PC-9 (cell line): ENCODE results near the gene RCBTB1. TPM values are rescaled to one million over a fixed set of nuclear protein-coding genes. Genes with fewer than 3 reads are reported as not detected.

Experiments used
- BruUV-seq: library from RNA; stranded (reverse); fragments of 400-500 nt; replicated peaks from 2 replicates; lab custom pipeline; 2021; lab: Mats Ljungman, UMichigan
- CTCF ChIA-PET: fragments of 300-600 bp; sonication (Branson Sonifier 250); formaldehyde crosslinking; loops from one replicate; lab custom pipeline; 2022; ENCODE audit warnings: antibody characterized with exemption; lab: Charles Lee
- POLR2A ChIA-PET: fragments of 300-600 bp; sonication (Branson Sonifier 250); formaldehyde crosslinking; loops from one replicate; lab custom pipeline; 2022; ENCODE audit warnings: antibody characterized with exemption; ENCODE audit not compliant: unreplicated experiment; lab: Charles Lee
- DNase-seq, 2 experiments: peaks; one replicate each; pipeline versions ENCODE4 v3.0.0 to v3.0.0-alpha.2; 2015 to 2022; ENCODE audit warnings: mixed read lengths in 1 of 2
- H2AFZ ChIP-seq: fragments of 200-600 bp; sonication (generic); 2 replicates; pipeline ENCODE4 v1.8.1; 2017; ENCODE audit warnings: antibody characterized with exemption
- H3F3A ChIP-seq: fragments of 200-600 bp; sonication (generic); 2 replicates; pipeline ENCODE4 v1.8.1; 2017; ENCODE audit warnings: antibody characterized with exemption, mild to moderate bottlenecking, low read depth; ENCODE audit not compliant: insufficient read depth
- H3K27ac ChIP-seq: fragments of 200-600 bp; sonication (generic); 2 replicates; pipeline ENCODE4 v1.6.1; 2016; ENCODE audit warnings: mixed run types
- H3K27me3 ChIP-seq: fragments of 200-600 bp; sonication (generic); 2 replicates; pipeline ENCODE4 v1.6.1; 2016; ENCODE audit warnings: low read depth, mixed run types; ENCODE audit not compliant: insufficient read depth
- H3K36me3 ChIP-seq: fragments of 200-600 bp; sonication (generic); 2 replicates; pipeline ENCODE4 v1.6.1; 2016; ENCODE audit warnings: low read depth, mixed run types
- H3K4me1 ChIP-seq: fragments of 200-600 bp; sonication (generic); replicated peaks from 2 replicates; pipeline ENCODE4 v1.6.1; 2016; ENCODE audit warnings: mixed run types; ENCODE audit not compliant: insufficient read depth
- H3K4me2 ChIP-seq: fragments of 200-600 bp; sonication (generic); 2 replicates; pipeline ENCODE4 v1.6.1; 2017; ENCODE audit warnings: mixed run types
- H3K4me3 ChIP-seq: fragments of 200-600 bp; sonication (generic); 2 replicates; pipeline ENCODE4 v1.6.1; 2016; ENCODE audit warnings: mixed run types
- H3K79me2 ChIP-seq: fragments of 200-600 bp; sonication (generic); 2 replicates; pipeline ENCODE4 v1.6.1; 2017; ENCODE audit warnings: low read depth, mixed run types
- H3K9me2 ChIP-seq: fragments of 200-600 bp; sonication (generic); 2 replicates; pipeline ENCODE4 v1.8.1; 2017; ENCODE audit warnings: mild to moderate bottlenecking; ENCODE audit not compliant: insufficient read depth
- H3K9me3 ChIP-seq: fragments of 200-600 bp; sonication (generic); 2 replicates; pipeline ENCODE4 v1.8.1; 2016; ENCODE audit warnings: low read depth; ENCODE audit not compliant: insufficient read depth
- H4K20me1 ChIP-seq: fragments of 200-600 bp; sonication (generic); 2 replicates; pipeline ENCODE4 v1.8.1; 2017; ENCODE audit not compliant: insufficient read depth
- EZH2 ChIP-seq: fragments of 200-600 bp; sonication (generic); IDR thresholded peaks from 2 replicates; pipeline ENCODE4 v1.8.0; 2017; ENCODE audit warnings: antibody characterized with exemption, low read depth
- intact Hi-C: fragments of 100-400 bp; cut with micrococcal nuclease; formaldehyde crosslinking; loops from one replicate; pipeline ENCODE4 v1.10.0; 2022; ENCODE audit not compliant: unreplicated experiment
- total RNA-seq: library from RNA; stranded (reverse); gene quantifications from 2 replicates; pipeline ENCODE4 v1.2.3, GENCODE V29; 2021
- TF ChIP-seq, protein P1 (sequence below): fragments of 200-600 bp; sonication (generic); conservative IDR thresholded peaks from 2 replicates; pipeline ENCODE4 v1.6.1; 2017; ENCODE audit warnings: mixed run types, antibody characterized with exemption, mild to moderate bottlenecking, moderate library complexity

Gene RCBTB1
- total RNA-seq, 1 experiment from 2014 or later = 16.1 TPM

DNA sequence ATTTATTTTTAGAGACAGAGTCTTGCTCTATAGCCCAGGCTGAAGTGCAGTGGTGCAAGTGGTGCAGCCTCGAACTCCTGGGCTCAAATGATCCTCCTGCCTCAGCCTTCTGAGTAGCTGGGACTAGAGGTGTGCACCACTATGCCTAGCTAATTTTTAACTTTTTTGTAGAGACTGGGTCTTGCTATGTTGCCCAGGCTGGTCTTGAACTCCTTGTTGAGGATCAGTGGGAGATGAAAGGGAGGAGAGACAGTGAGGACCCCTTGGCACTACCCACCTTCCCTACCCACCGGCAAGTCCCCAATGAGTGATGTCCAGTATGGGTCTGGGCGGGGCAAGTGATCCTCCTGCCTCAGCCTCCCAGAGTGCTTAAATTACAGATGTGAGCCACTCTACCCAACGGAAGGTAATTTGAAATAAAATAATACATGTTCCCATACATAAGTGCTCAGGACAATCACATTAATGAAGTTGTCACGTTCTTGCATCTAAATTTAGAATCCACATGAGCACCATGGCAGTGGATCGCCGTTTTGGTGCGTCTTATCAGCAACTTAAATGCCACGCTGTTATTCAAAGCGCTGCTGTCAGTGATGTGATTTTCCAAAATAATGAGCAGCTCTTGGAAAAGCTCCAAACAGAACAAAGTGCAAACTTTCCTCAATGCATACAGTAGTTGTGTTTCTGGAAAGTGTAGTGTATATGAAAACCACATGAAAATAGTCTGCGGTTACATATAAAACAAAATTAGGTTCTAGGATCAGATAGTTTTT is 37.0 kb upstream of the RCBTB1 start:
- no peaks in the 10 kb centered on the region for H3K79me2 ChIP-seq
- DNase-seq = no peak
- H4K20me1 ChIP-seq = no peaks in the 10 kb centered on the region
- no peaks in the 10 kb centered on the region for H3K9me3 ChIP-seq
- no peak overlapping the region for H3K4me3 ChIP-seq
- intact Hi-C loops = no loop called here
- CTCF ChIA-PET = no interaction called here
- H3K9me2 ChIP-seq = no peaks in the 10 kb centered on the region
- no peaks in the 10 kb centered on the region for H3K36me3 ChIP-seq
- peaks cover 13% of the 10 kb centered on the region for H3K4me1 ChIP-seq
- no peaks in the 10 kb centered on the region for H3F3A ChIP-seq
- H2AFZ ChIP-seq = no peak overlapping the region
- no peaks in the 10 kb centered on the region for H3K27me3 ChIP-seq
- POLR2A ChIA-PET = no interaction called here
- no peak overlapping the region for H3K27ac ChIP-seq
- no TSS peak for BruUV-seq
- TF ChIP-seq EZH2 = no peak
- TF ChIP-seq, protein P1, sequence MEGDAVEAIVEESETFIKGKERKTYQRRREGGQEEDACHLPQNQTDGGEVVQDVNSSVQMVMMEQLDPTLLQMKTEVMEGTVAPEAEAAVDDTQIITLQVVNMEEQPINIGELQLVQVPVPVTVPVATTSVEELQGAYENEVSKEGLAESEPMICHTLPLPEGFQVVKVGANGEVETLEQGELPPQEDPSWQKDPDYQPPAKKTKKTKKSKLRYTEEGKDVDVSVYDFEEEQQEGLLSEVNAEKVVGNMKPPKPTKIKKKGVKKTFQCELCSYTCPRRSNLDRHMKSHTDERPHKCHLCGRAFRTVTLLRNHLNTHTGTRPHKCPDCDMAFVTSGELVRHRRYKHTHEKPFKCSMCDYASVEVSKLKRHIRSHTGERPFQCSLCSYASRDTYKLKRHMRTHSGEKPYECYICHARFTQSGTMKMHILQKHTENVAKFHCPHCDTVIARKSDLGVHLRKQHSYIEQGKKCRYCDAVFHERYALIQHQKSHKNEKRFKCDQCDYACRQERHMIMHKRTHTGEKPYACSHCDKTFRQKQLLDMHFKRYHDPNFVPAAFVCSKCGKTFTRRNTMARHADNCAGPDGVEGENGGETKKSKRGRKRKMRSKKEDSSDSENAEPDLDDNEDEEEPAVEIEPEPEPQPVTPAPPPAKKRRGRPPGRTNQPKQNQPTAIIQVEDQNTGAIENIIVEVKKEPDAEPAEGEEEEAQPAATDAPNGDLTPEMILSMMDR = no peak
- no peak overlapping the region for H3K4me2 ChIP-seq

DNA sequence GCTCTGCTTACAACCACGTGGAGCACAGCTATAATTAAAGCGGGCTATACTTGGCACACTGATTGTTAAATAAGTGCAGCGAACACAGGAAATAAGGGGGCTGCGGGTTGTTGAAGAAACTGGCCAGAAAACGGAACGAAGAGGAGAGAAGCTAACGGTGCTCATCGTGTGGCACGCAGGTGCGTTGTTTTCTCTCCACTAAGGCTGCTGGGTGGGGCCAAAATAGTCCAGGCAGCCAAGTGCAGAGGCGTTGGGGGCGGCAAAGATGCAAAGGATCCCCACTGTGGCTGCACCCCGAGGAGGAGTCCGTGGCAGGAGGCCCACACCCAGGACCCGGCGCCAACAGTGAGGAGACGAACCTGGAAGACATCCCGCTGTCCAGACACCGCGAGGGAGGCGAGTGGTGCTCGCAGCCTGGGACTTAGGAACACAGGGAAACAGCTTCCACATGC is 34.8 kb upstream of the RCBTB1 start:
- POLR2A ChIA-PET = no interaction called here
- H3K36me3 ChIP-seq = no peaks in the 10 kb centered on the region
- H2AFZ ChIP-seq = no peak overlapping the region
- no peak for DNase-seq
- H3K27ac ChIP-seq = no peak overlapping the region
- CTCF ChIA-PET = no interaction called here
- H3K9me2 ChIP-seq = no peaks in the 10 kb centered on the region
- BruUV-seq = no TSS peak
- no peaks in the 10 kb centered on the region for H3K9me3 ChIP-seq
- no peak overlapping the region for H3K4me2 ChIP-seq
- no peaks in the 10 kb centered on the region for H3F3A ChIP-seq
- H3K27me3 ChIP-seq = no peaks in the 10 kb centered on the region
- TF ChIP-seq EZH2 = no peak
- peaks cover 3% of the 10 kb centered on the region for H3K4me1 ChIP-seq
- H3K4me3 ChIP-seq = no peak overlapping the region
- no peaks in the 10 kb centered on the region for H4K20me1 ChIP-seq
- no peaks in the 10 kb centered on the region for H3K79me2 ChIP-seq
- intact Hi-C loops = no loop called here

DNA sequence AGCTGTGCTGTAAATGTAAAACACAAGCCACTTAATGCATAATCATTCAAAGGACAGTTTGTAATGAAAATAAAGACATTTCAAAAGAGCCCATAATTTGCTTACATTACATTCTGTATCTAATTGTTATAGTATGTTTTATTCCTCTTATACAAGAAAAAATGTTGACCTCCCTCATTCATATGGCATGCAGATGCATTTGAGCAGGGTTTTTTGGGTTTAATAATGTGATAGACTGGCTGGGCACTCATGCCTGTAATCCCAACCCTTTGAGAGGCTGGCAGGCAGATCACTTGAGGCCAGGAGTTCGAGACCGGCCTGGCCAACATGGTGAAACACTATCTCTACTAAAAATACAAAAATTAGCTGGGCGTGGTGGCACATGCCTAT is 31.3 kb upstream of the RCBTB1 start:
- H3K27me3 ChIP-seq = no peaks in the 10 kb centered on the region
- no peaks in the 10 kb centered on the region for H3K79me2 ChIP-seq
- no TSS peak for BruUV-seq
- no peaks in the 10 kb centered on the region; the same call in 1 of the 2 replicates for H3F3A ChIP-seq
- H3K27ac ChIP-seq = no peak overlapping the region
- no peak overlapping the region for H3K4me2 ChIP-seq
- no peaks in the 10 kb centered on the region for H3K9me3 ChIP-seq
- H3K4me1 ChIP-seq = no peaks in the 10 kb centered on the region
- no peak for DNase-seq
- no peak overlapping the region for H3K4me3 ChIP-seq
- no peaks in the 10 kb centered on the region for H3K9me2 ChIP-seq
- H4K20me1 ChIP-seq = no peaks in the 10 kb centered on the region
- POLR2A ChIA-PET = interaction anchor here (0.8 kb wide), 1 partner anchor 175 kb away, joined by 5 read pairs; no protein-coding TSS in a partner anchor
- no peaks in the 10 kb centered on the region for H3K36me3 ChIP-seq
- CTCF ChIA-PET = interaction anchor here (0.6 kb wide), 1 partner anchor 322 kb away, joined by 3 read pairs; no protein-coding TSS in a partner anchor
- no peak overlapping the region for H2AFZ ChIP-seq
- no peak for TF ChIP-seq EZH2
- TF ChIP-seq, protein P1 = no peak
- intact Hi-C loops = no loop called here
